B cell (primary cell): Measurements from ENCODE around the gene ANO5. TPM values are rescaled to one million over a fixed set of nuclear protein-coding genes. Genes with fewer than 3 reads are reported as not detected.

Experiments used
- ATAC-seq: fragments of 200-7000 bp; cut with Tn5 transposase; one replicate; pipeline ENCODE4 v1.10.0; 2021; ENCODE audit warnings: low read depth, mild to moderate bottlenecking, moderate number of reproducible peaks, moderate library complexity
- CTCF ChIA-PET: fragments of 350-600 bp; sonication (Branson Sonifier 250); formaldehyde crosslinking; loops from one replicate; lab custom pipeline; 2021; ENCODE audit warnings: antibody characterized with exemption, inconsistent platforms; lab: Charles Lee
- POLR2A ChIA-PET: fragments of 350-600 bp; sonication (Branson Sonifier 250); formaldehyde crosslinking; loops from one replicate; lab custom pipeline; 2021; ENCODE audit warnings: antibody characterized with exemption; lab: Charles Lee
- DNase-seq: peaks from one replicate; pipeline ENCODE4 v3.0.0; 2013
- H2AFZ ChIP-seq: 2 replicates; pipeline ENCODE4 v1.6.1; 2012; ENCODE audit warnings: mild to moderate bottlenecking, low read depth, low read length; ENCODE audit not compliant: insufficient read depth, poor library complexity, severe bottlenecking
- H3K27ac ChIP-seq, 2 donors: 1 replicate in 1 of 2; 2 replicates in 1 of 2; pipeline ENCODE4 v1.5.1; 2012 to 2013; ENCODE audit warnings: low read length in 2 of 2, mild to moderate bottlenecking in 2 of 2, moderate library complexity in 1 of 2
- H3K27me3 ChIP-seq, 4 experiments: fragments of 200-600 bp in 1 of 4; sonication (generic) in 1 of 4; replicated peaks in 1 of 4; 1 replicate in 2 of 4; 2 replicates in 2 of 4; pipeline versions ENCODE4 v1.6.1 to v1.7.0; 2013 to 2016; ENCODE audit warnings: low read length in 3 of 4, mild to moderate bottlenecking in 2 of 4, mixed read lengths in 1 of 4, moderate library complexity in 1 of 4; ENCODE audit not compliant: insufficient read depth in 4 of 4, control insufficient read depth in 3 of 4; ENCODE audit errors: control extremely low read depth in 1 of 4
- H3K36me3 ChIP-seq, 2 experiments: replicated peaks in 1 of 2; 1 replicate in 1 of 2; 2 replicates in 1 of 2; pipeline versions ENCODE4 v1.6.1 to v1.7.1; 2013; ENCODE audit warnings: low read length in 1 of 2; ENCODE audit not compliant: insufficient read depth in 2 of 2, control insufficient read depth in 1 of 2; ENCODE audit errors: control extremely low read depth in 1 of 2, extremely low read depth in 1 of 2
- H3K4me1 ChIP-seq, 2 donors: fragments of 200-600 bp in 1 of 2; sonication (generic) in 1 of 2; 1 replicate in 1 of 2; 2 replicates in 1 of 2; pipeline versions ENCODE4 v1.5.1 to v1.6.1; 2013 to 2017; ENCODE audit warnings: low read length in 2 of 2; ENCODE audit not compliant: control insufficient read depth in 2 of 2, insufficient read depth in 2 of 2
- H3K4me2 ChIP-seq: replicated peaks from 2 replicates; pipeline ENCODE3; 2012; ENCODE audit warnings: mild to moderate bottlenecking, low read depth, low read length; ENCODE audit not compliant: poor library complexity, severe bottlenecking
- H3K4me3 ChIP-seq, 5 experiments: fragments of 200-600 bp in 1 of 5; sonication (generic) in 1 of 5; 1 replicate in 3 of 5; 2 replicates in 2 of 5; pipeline versions ENCODE4 v1.5.1 to v1.7.0; 2011 to 2016; ENCODE audit warnings: low read length in 4 of 5, mild to moderate bottlenecking in 4 of 5, low read depth in 2 of 5, control low read depth in 1 of 5, moderate library complexity in 1 of 5; ENCODE audit not compliant: insufficient read depth in 1 of 5; ENCODE audit errors: control extremely low read depth in 1 of 5, extremely low read depth in 1 of 5
- H3K79me2 ChIP-seq: fragments of 200-600 bp; sonication (generic); one replicate; pipeline ENCODE4 v1.6.0; 2016; ENCODE audit warnings: low read length; ENCODE audit not compliant: control insufficient read depth, insufficient read depth
- H3K9ac ChIP-seq: fragments of 200-600 bp; sonication (generic); 2 replicates; pipeline ENCODE4 v1.6.1; 2017; ENCODE audit warnings: mild to moderate bottlenecking, low read length, moderate library complexity
- H3K9me3 ChIP-seq, 3 donors: one replicate each; pipeline versions ENCODE4 v1.6.1 to v1.7.1; 2013; ENCODE audit warnings: low read length in 2 of 3; ENCODE audit not compliant: control insufficient read depth in 2 of 3, insufficient read depth in 1 of 3; ENCODE audit errors: control extremely low read depth in 1 of 3
- H4K20me1 ChIP-seq: 2 replicates; pipeline ENCODE4 v1.6.0; 2012; ENCODE audit warnings: mild to moderate bottlenecking, low read length; ENCODE audit not compliant: insufficient read depth, control insufficient read depth, poor library complexity, severe bottlenecking
- H3K27ac Mint-ChIP-seq: one replicate; pipeline ENCODE4 v1.8.0; 2021; ENCODE audit warnings: mixed read lengths
- H3K27me3 Mint-ChIP-seq: one replicate; pipeline ENCODE4 v1.8.0; 2021; ENCODE audit warnings: mixed read lengths
- H3K4me1 Mint-ChIP-seq: one replicate; pipeline ENCODE4 v1.8.0; 2021; ENCODE audit warnings: mixed read lengths
- H3K4me3 Mint-ChIP-seq: one replicate; pipeline ENCODE4 v1.8.0; 2021; ENCODE audit warnings: mixed read lengths
- H3K9me3 Mint-ChIP-seq: one replicate; pipeline ENCODE4 v1.8.0; 2022; ENCODE audit warnings: mixed read lengths; ENCODE audit not compliant: insufficient read depth
- CTCF ChIP-seq: fragments of 200-600 bp; IDR thresholded peaks from one replicate; pipeline ENCODE4 v1.8.0; 2022; ENCODE audit warnings: antibody characterized with exemption, mild to moderate bottlenecking
- EZH2 ChIP-seq: IDR thresholded peaks from 2 replicates; pipeline ENCODE4 v1.6.1; 2012; ENCODE audit warnings: borderline replicate concordance, low read depth, mild to moderate bottlenecking, moderate library complexity, low read length; ENCODE audit not compliant: insufficient read depth, poor library complexity, severe bottlenecking
- WGBS: methylation state at CpG from one replicate; pipeline ENCODE4 v1.1.5; 2013; ENCODE audit warnings: missing lambda C conversion rate; ENCODE audit not compliant: insufficient coverage; 5-methylcytosine and 5-hydroxymethylcytosine counted together
- intact Hi-C: fragments of 100-400 bp; cut with micrococcal nuclease; formaldehyde crosslinking; loops from one replicate; pipeline ENCODE4 v1.10.0; 2022
- polyA plus RNA-seq: library from polyadenylated mRNA; depleted of rRNA; stranded (reverse); fragments of >200 nt; gene quantifications from 2 replicates; pipeline ENCODE4 v1.2.3, GENCODE V29; 2012
- total RNA-seq, 2 donors: library from RNA; stranded (reverse); fragments of 120-200 nt in 1 of 2; gene quantifications; 1 replicate in 1 of 2; 2 replicates in 1 of 2; pipeline versions ENCODE4 v1.2.3 to v1.2.4, GENCODE V29; 2013 to 2022

ANO5 gene
- total and polyA plus RNA-seq, 2 donors (not counting 1 experiment from before 2014, with no cell fraction given): not detected

DNA sequence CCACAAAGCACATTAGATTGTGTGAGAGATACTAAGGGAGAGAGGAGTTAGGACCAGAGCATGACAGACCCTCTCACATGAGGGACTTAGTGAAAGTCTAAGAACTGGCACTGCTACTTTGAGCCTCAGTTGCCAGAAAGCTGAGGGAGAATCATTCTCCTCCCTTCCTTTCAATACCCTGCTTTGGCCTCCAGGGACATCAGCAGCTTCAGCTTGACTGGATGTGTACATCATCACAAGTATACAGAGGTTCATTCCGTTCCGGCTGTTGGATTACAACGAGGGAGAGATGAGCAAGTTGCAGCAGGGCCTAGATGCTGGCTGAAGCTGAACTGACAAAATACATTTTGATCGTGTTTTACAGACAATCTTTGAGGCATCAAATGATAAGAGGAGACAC is 15.7 kb upstream of the ANO5 start:
- no peaks in the 10 kb centered on the region for H4K20me1 ChIP-seq
- no peak overlapping the region for H3K4me3 ChIP-seq
- no peak for TF ChIP-seq CTCF
- TF ChIP-seq EZH2: no peak
- CTCF ChIA-PET: no interaction called here
- intact Hi-C loops: no loop called here
- H2AFZ ChIP-seq: no peak overlapping the region
- no peak overlapping the region for H3K4me2 ChIP-seq
- H3K9me3 ChIP-seq: no peaks in the 10 kb centered on the region
- 95% methylated on average over 4 of the region's 4 CpGs for WGBS
- Mint-ChIP-seq H3K4me3 (no peak overlapping the region), H3K4me1 (no peaks in the 10 kb centered on the region), H3K27me3 (no peaks in the 10 kb centered on the region), H3K27ac (no peak overlapping the region), H3K9me3 (no peaks in the 10 kb centered on the region)
- H3K27ac ChIP-seq: no peak overlapping the region
- no peak overlapping the region for H3K9ac ChIP-seq
- no peaks in the 10 kb centered on the region for H3K4me1 ChIP-seq
- H3K79me2 ChIP-seq: no peaks in the 10 kb centered on the region
- no peaks in the 10 kb centered on the region for H3K27me3 ChIP-seq
- no peak for DNase-seq
- no peaks in the 10 kb centered on the region for H3K36me3 ChIP-seq
- POLR2A ChIA-PET: no interaction called here
- no peak for ATAC-seq

DNA sequence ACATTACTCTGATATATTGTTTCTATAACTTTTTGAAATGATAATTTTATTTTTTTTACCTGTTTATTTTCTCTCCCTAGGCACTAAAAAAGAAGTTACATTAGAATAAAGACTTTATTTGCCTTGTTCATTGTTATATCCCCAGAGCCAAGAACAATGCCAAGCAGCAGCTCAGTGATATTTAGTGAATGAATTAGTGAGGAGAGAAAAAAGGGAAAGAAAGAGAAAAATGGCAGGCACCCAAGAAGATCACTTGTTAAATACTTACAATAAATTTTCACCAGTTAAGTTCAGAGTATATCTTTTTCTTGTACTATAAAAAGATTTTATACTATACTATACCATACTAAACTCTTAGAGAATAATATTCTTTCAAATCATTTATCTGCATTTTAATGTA is 13.3 kb upstream of the ANO5 start:
- ATAC-seq: no peak

More for the DNA sequence above, 13.3 kb upstream of the ANO5 start:
- Mint-ChIP-seq H3K27ac (no peak overlapping the region), H3K4me1 (no peaks in the 10 kb centered on the region), H3K9me3 (no peaks in the 10 kb centered on the region), H3K27me3 (no peaks in the 10 kb centered on the region), H3K4me3 (no peak overlapping the region)
- Histone ChIP-seq H3K36me3 (no peaks in the 10 kb centered on the region), H2AFZ (no peak overlapping the region), H3K4me2 (no peak overlapping the region), H4K20me1 (no peaks in the 10 kb centered on the region), H3K79me2 (no peaks in the 10 kb centered on the region), H3K27me3 (no peaks in the 10 kb centered on the region), H3K27ac (no peak overlapping the region), H3K9ac (no peak overlapping the region), H3K4me1 (no peaks in the 10 kb centered on the region), H3K4me3 (no peak overlapping the region), H3K9me3 (no peaks in the 10 kb centered on the region)
- ChIA-PET POLR2A (no interaction called here), CTCF (no interaction called here)
- intact Hi-C loops: no loop called here
- no peak for DNase-seq
- TF ChIP-seq EZH2 (no peak), CTCF (no peak)
